ENCODE measurements around the gene CNEP1R1. TPM values are rescaled to one million over a fixed set of nuclear protein-coding genes. Genes with fewer than 3 reads are reported as not detected.

The CNEP1R1 gene
- total and polyA plus RNA-seq, 2 experiments from 2014 or later: 34.1 to 42.8 TPM

DNA sequence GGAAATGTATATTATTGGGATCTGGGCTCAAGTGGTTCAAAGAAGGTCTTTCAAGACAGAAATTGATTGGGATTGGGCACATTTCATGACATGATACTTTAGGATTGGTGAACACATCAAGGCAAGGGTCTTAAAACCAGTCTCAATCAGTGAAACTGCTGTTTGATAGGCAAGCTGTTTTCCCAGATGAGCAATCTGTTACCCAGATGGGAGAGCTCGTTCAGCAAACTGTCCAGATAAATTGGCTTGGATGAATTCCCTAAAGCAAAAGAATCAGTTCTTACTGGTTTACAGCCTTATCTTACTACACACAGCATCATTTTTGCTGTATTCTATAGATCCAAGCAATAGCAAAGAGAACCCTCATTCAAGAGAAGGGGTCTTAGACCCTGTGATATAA is 31.0 kb upstream of the CNEP1R1 start:
- TF ChIP-seq EZH2phosphoT487 (IDR thresholded peaks at IDR 0.05; ENCODE audit: insufficient read depth, low read depth): no peak
- no peak for TF ChIP-seq EZH2 (IDR thresholded peaks at IDR 0.05; ENCODE audit: insufficient read depth, poor library complexity, severe bottlenecking)
- Histone ChIP-seq H3K27me3 (replicated peaks; ENCODE audit: insufficient read depth) (no peaks in the 10 kb centered on the region), H2AFZ (no peak overlapping the region), H3K9me3 (ENCODE audit: low read depth) (no peaks in the 10 kb centered on the region), H3K4me3 (no peak overlapping the region), H3K79me2 (ENCODE audit: insufficient read depth) (no peaks in the 10 kb centered on the region), H3K27ac (no peak overlapping the region), H3F3A (ENCODE audit: insufficient read depth) (no peaks in the 10 kb centered on the region), H3K4me1 (ENCODE audit: insufficient read depth) (no peaks in the 10 kb centered on the region), H3K9me2 (ENCODE audit: insufficient read depth) (no peaks in the 10 kb centered on the region), H3K4me2 (ENCODE audit: unreplicated experiment) (no peak overlapping the region), H3K36me3 (ENCODE audit: low read depth) (no peaks in the 10 kb centered on the region), H4K20me1 (ENCODE audit: insufficient read depth) (no peaks in the 10 kb centered on the region), H3K9ac (no peak overlapping the region)
- in situ Hi-C loops (cut with MboI): no loop called here
- 0 to 6% methylated on average over 1 of the region's 1 CpG for WGBS, 2 experiments (ENCODE audit: low coverage in 1 of 2, low lambda C conversion rate in 2 of 2, missing lambda C conversion rate in 2 of 2)
- no peak for DNase-seq

DNA sequence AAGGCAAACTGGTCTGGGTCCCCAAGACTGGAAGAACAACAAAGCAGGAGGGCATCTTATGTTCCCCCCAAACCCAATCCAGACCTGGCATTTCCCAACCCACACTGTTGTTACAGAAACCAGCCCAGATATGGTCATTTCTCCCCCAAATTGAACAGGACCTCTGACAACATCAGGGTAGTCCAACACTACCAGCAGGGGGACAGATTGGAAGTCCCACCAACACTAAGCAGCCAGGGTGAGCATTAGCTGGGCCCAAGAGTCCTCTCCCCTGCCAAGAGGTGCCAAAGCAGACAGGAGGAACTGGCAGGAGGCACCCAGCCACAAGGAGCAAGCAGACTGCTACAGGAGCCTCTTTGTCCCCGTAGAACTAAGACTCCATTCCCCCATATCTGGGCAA is 29.3 kb upstream of the CNEP1R1 start:
- no peak overlapping the region for H3K9ac ChIP-seq
- no peak overlapping the region for H3K27ac ChIP-seq
- no peaks in the 10 kb centered on the region for H3K36me3 ChIP-seq (ENCODE audit: low read depth)
- no peaks in the 10 kb centered on the region for H3K4me1 ChIP-seq (ENCODE audit: insufficient read depth)
- in situ Hi-C loops (cut with MboI): no loop called here
- WGBS, 2 experiments (ENCODE audit: low coverage in 1 of 2, low lambda C conversion rate in 2 of 2, missing lambda C conversion rate in 2 of 2): 0 to 13% methylated on average over 1 of the region's 1 CpG
- H3K27me3 ChIP-seq (replicated peaks; ENCODE audit: insufficient read depth): no peaks in the 10 kb centered on the region
- no peak overlapping the region for H3K4me2 ChIP-seq (ENCODE audit: unreplicated experiment)
- no peaks in the 10 kb centered on the region for H4K20me1 ChIP-seq (ENCODE audit: insufficient read depth)
- no peak overlapping the region for H3K4me3 ChIP-seq
- no peak for TF ChIP-seq EZH2 (IDR thresholded peaks at IDR 0.05; ENCODE audit: insufficient read depth, poor library complexity, severe bottlenecking)
- TF ChIP-seq EZH2phosphoT487 (IDR thresholded peaks at IDR 0.05; ENCODE audit: insufficient read depth, low read depth): no peak
- H3K79me2 ChIP-seq (ENCODE audit: insufficient read depth): no peaks in the 10 kb centered on the region
- no peak for DNase-seq
- no peaks in the 10 kb centered on the region for H3K9me2 ChIP-seq (ENCODE audit: insufficient read depth)
- no peaks in the 10 kb centered on the region for H3F3A ChIP-seq (ENCODE audit: insufficient read depth)
- no peak overlapping the region for H2AFZ ChIP-seq
- H3K9me3 ChIP-seq (ENCODE audit: low read depth): no peaks in the 10 kb centered on the region

- H3K9me3 ChIP-seq (ENCODE audit: low read depth): no peaks in the 10 kb centered on the region
- no peaks in the 10 kb centered on the region for H4K20me1 ChIP-seq (ENCODE audit: insufficient read depth)
- H3K9me2 ChIP-seq (ENCODE audit: insufficient read depth): no peaks in the 10 kb centered on the region
- no peaks in the 10 kb centered on the region for H3K4me1 ChIP-seq (ENCODE audit: insufficient read depth)
- in situ Hi-C loops (cut with MboI): no loop called here
- WGBS, 2 experiments (ENCODE audit: low coverage in 1 of 2, low lambda C conversion rate in 2 of 2, missing lambda C conversion rate in 2 of 2): 62 to 64% methylated on average over 4 of the region's 4 CpGs
- no peak overlapping the region for H3K4me2 ChIP-seq (ENCODE audit: unreplicated experiment)
- no peaks in the 10 kb centered on the region for H3K36me3 ChIP-seq (ENCODE audit: low read depth)
- no peaks in the 10 kb centered on the region for H3K79me2 ChIP-seq (ENCODE audit: insufficient read depth)
- H3K4me3 ChIP-seq: no peak overlapping the region
- H2AFZ ChIP-seq: no peak overlapping the region
- TF ChIP-seq EZH2 (IDR thresholded peaks at IDR 0.05; ENCODE audit: insufficient read depth, poor library complexity, severe bottlenecking) (no peak), EZH2phosphoT487 (IDR thresholded peaks at IDR 0.05; ENCODE audit: insufficient read depth, low read depth) (no peak)
- no peak for DNase-seq
- H3F3A ChIP-seq (ENCODE audit: insufficient read depth): no peaks in the 10 kb centered on the region
- H3K9ac ChIP-seq: no peak overlapping the region
- H3K27ac ChIP-seq: no peak overlapping the region
- no peaks in the 10 kb centered on the region for H3K27me3 ChIP-seq (replicated peaks; ENCODE audit: insufficient read depth)
Observed at GRCh38 chr16:49997721-49998251, 27.2 kb upstream of the CNEP1R1 start.

GRCh38 chr16:49998991-49999390 is 26.0 kb upstream of the CNEP1R1 start:
- Histone ChIP-seq H3K9ac (no peak overlapping the region), H3K9me2 (ENCODE audit: insufficient read depth) (no peaks in the 10 kb centered on the region), H3F3A (ENCODE audit: insufficient read depth) (no peaks in the 10 kb centered on the region), H3K4me1 (ENCODE audit: insufficient read depth) (no peaks in the 10 kb centered on the region), H4K20me1 (ENCODE audit: insufficient read depth) (no peaks in the 10 kb centered on the region), H3K4me2 (ENCODE audit: unreplicated experiment) (no peak overlapping the region), H3K27me3 (replicated peaks; ENCODE audit: insufficient read depth) (no peaks in the 10 kb centered on the region), H2AFZ (no peak overlapping the region), H3K36me3 (ENCODE audit: low read depth) (no peaks in the 10 kb centered on the region), H3K79me2 (ENCODE audit: insufficient read depth) (no peaks in the 10 kb centered on the region), H3K4me3 (no peak overlapping the region), H3K27ac (no peak overlapping the region), H3K9me3 (ENCODE audit: low read depth) (no peaks in the 10 kb centered on the region)
- WGBS, 2 experiments (ENCODE audit: low coverage in 1 of 2, low lambda C conversion rate in 2 of 2, missing lambda C conversion rate in 2 of 2): 77 to 79% methylated on average over 5 of the region's 5 CpGs
- TF ChIP-seq EZH2 (IDR thresholded peaks at IDR 0.05; ENCODE audit: insufficient read depth, poor library complexity, severe bottlenecking) (no peak), EZH2phosphoT487 (IDR thresholded peaks at IDR 0.05; ENCODE audit: insufficient read depth, low read depth) (no peak)
- in situ Hi-C loops (cut with MboI): no loop called here
- DNase-seq: no peak

GRCh38 chr16:50001144-50001543 is 23.9 kb upstream of the CNEP1R1 start:
- H3K27me3 ChIP-seq (replicated peaks; ENCODE audit: insufficient read depth): no peaks in the 10 kb centered on the region
- no peak for DNase-seq
- no peak overlapping the region for H2AFZ ChIP-seq
- no peaks in the 10 kb centered on the region for H3K4me1 ChIP-seq (ENCODE audit: insufficient read depth)
- H3K79me2 ChIP-seq (ENCODE audit: insufficient read depth): no peaks in the 10 kb centered on the region
- no peak overlapping the region for H3K9ac ChIP-seq
- no peaks in the 10 kb centered on the region for H4K20me1 ChIP-seq (ENCODE audit: insufficient read depth)
- TF ChIP-seq EZH2 (IDR thresholded peaks at IDR 0.05; ENCODE audit: insufficient read depth, poor library complexity, severe bottlenecking) (no peak), EZH2phosphoT487 (IDR thresholded peaks at IDR 0.05; ENCODE audit: insufficient read depth, low read depth) (no peak)
- no peaks in the 10 kb centered on the region for H3F3A ChIP-seq (ENCODE audit: insufficient read depth)
- in situ Hi-C loops (cut with MboI): no loop called here
- 38 to 40% methylated on average over 3 of the region's 3 CpGs for WGBS, 2 experiments (ENCODE audit: low coverage in 1 of 2, low lambda C conversion rate in 2 of 2, missing lambda C conversion rate in 2 of 2)
- H3K4me2 ChIP-seq (ENCODE audit: unreplicated experiment): no peak overlapping the region
- no peaks in the 10 kb centered on the region for H3K36me3 ChIP-seq (ENCODE audit: low read depth)
- no peaks in the 10 kb centered on the region for H3K9me2 ChIP-seq (ENCODE audit: insufficient read depth)
- H3K9me3 ChIP-seq (ENCODE audit: low read depth): no peaks in the 10 kb centered on the region
- H3K27ac ChIP-seq: no peak overlapping the region
- no peak overlapping the region for H3K4me3 ChIP-seq

Measured in GM23248 (cell line).